Small intestine (tissue), 7 donors: ENCODE results near the gene CHP2. TPM values are rescaled to one million over a fixed set of nuclear protein-coding genes. Genes with fewer than 3 reads are reported as not detected.
"Not testable (repeated sequence)": the region's sequence is repeated elsewhere in the genome, so short reads cannot be mapped to it uniquely, and the experiment has no call there.

Experiments
- DNase-seq, 2 donors: peaks; one replicate each; pipeline versions ENCODE4 v3.0.0 to v3.0.0-alpha.2; 2013
- FAIRE-seq: peaks from 2 replicates; lab custom pipeline; 2012; peaks lifted over from hg19 to GRCh38; lab: Jason Lieb, UNC
- H3K27ac ChIP-seq, 3 donors: one replicate each; pipeline ENCODE4 v1.5.1; 2013; ENCODE audit warnings: low read length in 2 of 3, mild to moderate bottlenecking in 2 of 3, control low read depth in 1 of 3, inconsistent platforms in 1 of 3, low read depth in 1 of 3, moderate library complexity in 1 of 3
- H3K27me3 ChIP-seq, 3 donors: one replicate each; pipeline ENCODE4 v1.6.1; 2013; ENCODE audit warnings: low read length in 3 of 3, inconsistent platforms in 1 of 3; ENCODE audit not compliant: control insufficient read depth in 3 of 3, insufficient read depth in 3 of 3
- H3K36me3 ChIP-seq, 3 donors: one replicate each; pipeline ENCODE4 v1.6.1; 2013; ENCODE audit warnings: low read length in 3 of 3, inconsistent platforms in 1 of 3, low read depth in 1 of 3, mild to moderate bottlenecking in 1 of 3, moderate library complexity in 1 of 3; ENCODE audit not compliant: control insufficient read depth in 3 of 3, insufficient read depth in 2 of 3
- H3K4me1 ChIP-seq, 3 donors: one replicate each; pipeline ENCODE4 v1.6.1; 2013; ENCODE audit warnings: low read length in 2 of 3, inconsistent platforms in 1 of 3, low read depth in 1 of 3, mild to moderate bottlenecking in 1 of 3, moderate library complexity in 1 of 3; ENCODE audit not compliant: control insufficient read depth in 3 of 3, insufficient read depth in 2 of 3
- H3K4me3 ChIP-seq, 3 donors: one replicate each; pipeline ENCODE4 v1.5.1; 2013; ENCODE audit warnings: low read length in 3 of 3, control low read depth in 1 of 3, inconsistent platforms in 1 of 3, low read depth in 1 of 3, mild to moderate bottlenecking in 1 of 3, moderate library complexity in 1 of 3
- H3K9me3 ChIP-seq, 2 donors: one replicate each; pipeline ENCODE4 v1.6.1; 2013; ENCODE audit warnings: low read depth in 1 of 2, low read length in 1 of 2; ENCODE audit not compliant: control insufficient read depth in 2 of 2, insufficient read depth in 1 of 2
- WGBS, 3 donors: extraction: QIAGEN DNeasy Blood & Tissue Kit; methylation state at CpG; one replicate each; pipeline ENCODE4 v1.1.7; 2013; 5-methylcytosine and 5-hydroxymethylcytosine counted together
- polyA plus RNA-seq, 4 donors: library from polyadenylated mRNA; stranded (reverse) in 3 of 4; unstranded in 1 of 4; fragments of 200-250 nt in 3 of 4; fragments of 120-200 nt in 1 of 4; gene quantifications; one replicate each; pipeline versions ENCODE4 v1.2.1 to v1.2.3, GENCODE V29; 2013
- donor health status: healthy with polysubstance abuse.
- donor health status: control.
- donor health status: control.
- donor health status: Bipolar disorder and iron deficiency.
- donor health status: healthy.

Gene CHP2
- polyA plus RNA-seq, 4 donors: 144 to 416 (median 298) TPM

DNA sequence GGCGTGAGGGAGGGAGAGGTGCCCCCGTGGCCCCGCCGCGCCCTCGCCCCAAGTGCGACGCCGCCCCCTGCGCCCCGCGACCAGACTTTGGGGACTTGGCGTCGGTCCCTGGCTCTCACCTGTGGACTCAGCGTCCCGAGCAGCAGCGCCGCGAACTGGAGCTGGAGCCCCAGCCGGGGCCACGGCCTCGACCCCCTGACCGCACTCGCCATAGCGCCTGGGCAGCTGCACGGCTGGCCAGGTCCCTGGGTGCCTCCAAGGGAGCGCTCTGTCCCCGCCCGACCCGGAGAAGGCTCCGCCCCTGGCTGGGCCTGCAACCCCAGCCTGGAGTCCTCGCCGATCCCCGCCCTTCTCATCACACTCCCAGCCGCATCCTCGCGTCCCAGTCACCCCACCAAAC is 41.9 kb upstream of the CHP2 start, which contains the start of gene ERN2:
TSS of gene ERN2 (minus strand) at position 247 of the 400 bp plus-strand sequence. CDS start at position 212, 35 bp downstream.
- no peaks in the 10 kb centered on the region for H3K4me1 ChIP-seq
- FAIRE-seq: no peak
- peak within 1 kb of the TSS; percentile 9 to 57 (median 12) for H3K27ac ChIP-seq
- 4 to 11% (median 4%) methylated on average over 25 to 37 of the region's 37 CpGs for WGBS, 3 donors
- peaks cover 0 to 17% (median 15%) of the 10 kb centered on the region in 3 donors for H3K27me3 ChIP-seq
- H3K9me3 ChIP-seq: peaks cover 0 to 14% of the 10 kb centered on the region in 2 donors
- H3K36me3 ChIP-seq: no peaks in the 10 kb centered on the region
- DNase-seq: peak; percentile 52 to 70
- peak within 1 kb of the TSS; percentile 22 to 49 (median 36) for H3K4me3 ChIP-seq

DNA sequence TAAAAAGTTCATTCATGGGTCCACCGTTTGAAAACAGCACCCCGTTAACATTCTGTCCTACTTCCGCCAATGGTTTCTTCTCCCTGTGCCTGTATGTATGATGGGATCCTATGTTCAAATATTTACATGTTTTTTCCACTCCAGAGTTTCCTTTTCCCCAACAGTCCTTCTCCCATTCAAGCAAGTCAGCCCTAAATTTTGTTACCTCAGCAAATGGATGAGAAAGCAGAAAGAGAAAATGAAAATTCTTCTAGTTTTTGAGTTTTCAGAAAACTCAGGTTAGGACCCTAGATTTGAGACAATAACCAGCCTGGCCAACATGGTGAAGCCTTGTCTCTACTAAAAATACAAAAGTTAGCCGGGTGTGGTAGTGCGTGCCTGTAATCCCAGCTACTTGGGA is 38.3 kb upstream of the CHP2 start:
- no peak overlapping the region for H3K4me3 ChIP-seq
- H3K27ac ChIP-seq: no peak overlapping the region
- 87 to 90% (median 87%) methylated on average over 5 of the region's 5 CpGs for WGBS, 3 donors
- no peaks in the 10 kb centered on the region for H3K9me3 ChIP-seq
- no peaks in the 10 kb centered on the region for H3K36me3 ChIP-seq
- H3K27me3 ChIP-seq: peaks cover 0 to 15% (median 15%) of the 10 kb centered on the region in 3 donors
- DNase-seq (no peak), FAIRE-seq (no peak)
- no peaks in the 10 kb centered on the region for H3K4me1 ChIP-seq

DNA sequence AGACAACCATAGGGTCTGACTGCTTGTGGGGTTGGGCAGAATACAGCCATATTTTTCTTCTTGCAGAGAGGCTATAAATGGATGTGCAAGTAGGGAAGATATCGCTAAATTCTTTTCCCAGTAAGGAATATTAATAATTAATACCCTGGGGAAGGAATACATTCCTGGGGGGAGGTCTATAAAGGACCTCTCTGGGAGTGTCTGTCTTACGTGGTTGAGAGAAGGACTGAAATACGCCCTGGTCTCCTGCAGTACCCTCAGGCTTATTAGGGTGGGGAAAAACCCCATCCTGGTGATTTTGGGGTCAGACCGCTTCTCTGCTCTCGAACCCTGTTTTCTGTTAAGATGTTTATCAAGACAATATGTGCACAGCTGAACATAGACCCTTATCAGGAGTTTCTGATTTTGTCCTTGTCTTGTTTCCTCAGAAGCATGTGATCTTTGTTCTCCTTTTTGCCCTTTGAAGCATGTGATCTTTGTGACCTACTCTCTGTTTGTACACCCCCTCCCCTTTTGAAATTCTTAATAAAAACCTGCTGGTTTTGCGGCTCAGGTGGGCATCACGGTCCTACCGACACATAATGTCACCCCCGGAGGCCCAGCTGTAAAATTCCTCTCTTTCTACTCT is 32.1 kb upstream of the CHP2 start:
- not testable (repeated sequence) for H3K9me3 ChIP-seq, H3K36me3 ChIP-seq, H3K4me1 ChIP-seq, DNase-seq, H3K27ac ChIP-seq, H3K27me3 ChIP-seq, H3K4me3 ChIP-seq, FAIRE-seq
- WGBS, 3 donors: 75 to 83% (median 82%) methylated on average over 9 of the region's 9 CpGs

DNA sequence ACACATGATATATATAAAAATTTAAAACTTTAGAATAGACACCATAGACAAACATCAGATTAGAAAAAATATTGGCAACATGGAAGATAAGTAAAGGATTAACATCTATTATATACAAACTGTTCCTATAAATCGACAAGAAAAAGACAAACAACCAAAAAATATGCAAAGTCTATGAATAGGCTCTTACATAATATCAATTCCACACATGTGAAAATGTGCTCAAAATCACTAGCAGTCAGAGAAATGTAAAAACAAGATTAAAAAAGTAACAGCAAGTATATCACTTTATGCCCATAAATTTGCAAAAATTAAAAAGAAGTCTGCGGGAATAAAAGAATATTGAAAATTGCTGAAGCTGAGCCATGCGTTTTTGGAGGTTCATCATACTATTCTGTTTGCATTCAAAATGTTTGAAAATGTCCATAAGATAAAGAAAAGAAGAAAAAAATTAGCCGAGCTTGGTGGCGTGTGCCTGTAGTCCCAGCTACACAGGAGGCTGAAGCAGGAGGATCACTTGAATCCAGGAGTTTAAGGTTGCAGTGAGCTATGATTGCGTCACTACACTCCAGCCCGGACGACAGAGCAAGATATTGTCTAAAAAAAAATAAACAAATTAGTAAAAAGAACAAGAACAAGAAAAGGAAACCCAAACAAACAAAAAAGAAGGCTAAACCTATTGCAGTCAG is 30.6 kb upstream of the CHP2 start:
- H3K9me3 ChIP-seq: no peaks in the 10 kb centered on the region
- no peaks in the 10 kb centered on the region for H3K4me1 ChIP-seq
- WGBS, 3 donors: 81 to 84% (median 82%) methylated on average over 8 of the region's 8 CpGs
- H3K27me3 ChIP-seq: peaks cover 0 to 2% (median 0%) of the 10 kb centered on the region in 3 donors
- H3K4me3 ChIP-seq: no peak overlapping the region
- FAIRE-seq: no peak
- no peak for DNase-seq
- H3K27ac ChIP-seq: no peak overlapping the region
- no peaks in the 10 kb centered on the region for H3K36me3 ChIP-seq

DNA sequence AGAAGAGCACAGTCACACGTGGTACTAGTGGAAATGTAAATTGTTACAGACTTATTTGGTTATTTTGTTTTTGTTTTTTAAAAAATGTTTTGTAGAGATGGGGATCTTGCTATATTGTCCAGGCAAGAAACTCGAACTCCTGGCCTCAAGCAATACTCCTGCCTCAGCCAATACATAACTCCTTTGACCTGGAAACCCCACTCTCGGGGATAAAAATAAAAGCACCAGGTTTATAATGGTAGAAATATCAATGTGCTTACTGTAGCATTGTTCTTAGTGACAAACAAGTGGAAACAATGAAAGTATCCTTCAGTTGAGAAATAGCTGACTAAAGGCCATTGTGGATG is 30.1 kb upstream of the CHP2 start:
- H3K36me3 ChIP-seq: no peaks in the 10 kb centered on the region
- no peak overlapping the region for H3K27ac ChIP-seq
- no peak overlapping the region for H3K4me3 ChIP-seq
- H3K27me3 ChIP-seq: peaks cover 0 to 2% (median 0%) of the 10 kb centered on the region in 3 donors
- DNase-seq (no peak), FAIRE-seq (no peak)
- H3K9me3 ChIP-seq: no peaks in the 10 kb centered on the region
- WGBS, 3 donors: 62 to 69% (median 69%) methylated on average over 3 of the region's 3 CpGs
- H3K4me1 ChIP-seq: no peaks in the 10 kb centered on the region

DNA sequence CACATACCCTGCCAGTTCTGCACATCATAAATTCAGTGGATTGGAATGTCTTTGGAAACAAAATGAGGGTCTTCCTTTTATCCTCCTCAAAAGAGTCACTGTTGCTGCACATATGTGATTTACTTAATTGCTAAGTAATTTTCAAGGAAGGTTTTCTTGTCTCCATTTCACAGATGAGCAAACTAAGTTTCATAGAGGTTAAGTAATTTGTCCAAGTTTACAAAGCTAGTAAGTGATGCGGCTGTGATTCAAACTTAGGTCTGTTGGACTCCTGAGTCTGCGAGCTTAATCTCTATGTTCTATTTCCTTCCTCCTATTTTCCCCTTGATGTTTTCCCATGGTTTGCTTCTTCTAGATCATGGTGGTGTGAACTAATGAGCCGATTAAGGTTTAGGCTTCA is 28.1 kb upstream of the CHP2 start:
- FAIRE-seq: no peak

DNA sequence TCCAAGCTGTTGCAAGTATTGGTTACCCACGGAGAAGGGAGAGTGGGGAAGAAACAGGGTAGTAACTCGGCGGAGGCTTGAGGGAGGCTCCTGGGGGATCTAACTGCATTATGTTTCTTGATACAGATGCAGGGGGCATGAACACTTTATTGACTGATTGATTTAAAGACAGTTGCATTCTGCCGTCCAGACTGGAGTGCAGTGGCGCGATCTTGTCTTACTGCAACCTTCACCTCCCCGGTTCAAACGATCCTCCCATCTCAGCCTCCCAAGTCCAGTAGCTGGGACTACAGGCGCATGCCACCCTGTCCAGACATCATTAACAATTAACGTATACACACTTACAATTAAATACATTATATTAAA is 26.7 kb upstream of the CHP2 start:
- DNase-seq (no peak), FAIRE-seq (no peak)
- Histone ChIP-seq H3K27ac (no peak overlapping the region), H3K4me1 (no peaks in the 10 kb centered on the region), H3K9me3 (no peaks in the 10 kb centered on the region), H3K4me3 (no peak overlapping the region), H3K36me3 (no peaks in the 10 kb centered on the region), H3K27me3 (no peaks in the 10 kb centered on the region)
- 41 to 54% (median 48%) methylated on average over 10 of the region's 10 CpGs for WGBS, 3 donors

More for the DNA sequence above, 28.1 kb upstream of the CHP2 start:
- Histone ChIP-seq H3K27ac (no peak overlapping the region), H3K9me3 (no peaks in the 10 kb centered on the region), H3K27me3 (no peaks in the 10 kb centered on the region), H3K36me3 (no peaks in the 10 kb centered on the region), H3K4me1 (no peaks in the 10 kb centered on the region), H3K4me3 (no peak overlapping the region)
- WGBS, 3 donors: 86 to 89% (median 86%) methylated on average over 3 of the region's 3 CpGs
- no peak for DNase-seq

DNA sequence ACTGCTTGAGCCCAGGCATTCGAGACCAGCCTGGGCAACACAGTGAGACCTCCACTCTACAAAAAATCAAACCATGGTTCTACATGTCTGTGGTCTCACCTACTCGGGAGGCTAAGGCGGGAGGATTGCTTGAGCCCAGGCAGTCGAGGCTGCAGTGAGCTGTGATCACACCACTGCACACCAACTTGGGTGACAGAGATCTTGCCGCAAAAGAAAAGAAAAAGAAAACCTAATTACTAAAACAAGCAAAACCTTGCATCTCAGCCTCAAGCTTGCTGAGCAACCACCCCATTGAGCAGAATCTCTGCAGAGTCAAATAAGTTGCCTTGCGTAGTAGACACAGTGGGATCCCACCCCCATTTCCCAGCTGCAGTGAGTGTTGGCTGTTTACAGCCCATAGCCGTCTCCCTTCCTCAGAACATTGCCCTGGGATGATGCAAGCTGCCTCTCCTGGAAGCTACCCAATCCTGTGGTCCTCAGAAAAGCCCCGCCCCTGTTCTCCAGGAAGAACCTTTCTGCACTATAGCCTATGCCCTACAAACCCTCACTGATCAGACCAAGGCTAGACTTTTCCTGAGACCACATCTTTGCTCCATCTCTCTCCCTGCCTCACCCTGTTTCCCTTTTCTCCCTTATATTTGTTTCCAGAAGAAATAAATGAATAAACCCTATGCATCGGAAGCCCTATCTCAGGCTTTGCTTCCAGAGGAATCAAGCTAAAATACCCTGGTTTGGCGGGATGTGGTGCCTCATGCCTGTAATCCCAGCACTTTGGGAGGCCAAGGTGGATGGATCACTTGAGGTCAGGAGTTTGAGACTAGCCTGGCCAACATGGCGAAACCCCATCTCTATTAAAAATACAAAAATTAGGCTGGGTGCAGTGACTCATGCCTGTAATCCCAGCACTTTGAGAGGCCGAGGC is 25.1 kb upstream of the CHP2 start:
- FAIRE-seq: no peak
- no peaks in the 10 kb centered on the region for H3K4me1 ChIP-seq
- no peak overlapping the region for H3K27ac ChIP-seq
- WGBS, 3 donors: 61 to 71% (median 63%) methylated on average over 12 of the region's 12 CpGs
- no peaks in the 10 kb centered on the region for H3K36me3 ChIP-seq
- H3K9me3 ChIP-seq: no peaks in the 10 kb centered on the region
- no peaks in the 10 kb centered on the region for H3K27me3 ChIP-seq
- H3K4me3 ChIP-seq: no peak overlapping the region
- DNase-seq: peak; percentile 69 to 82
